Thymus (tissue), 11 donors: ENCODE data around the gene DYNC1H1. TPM values are rescaled to one million over a fixed set of nuclear protein-coding genes. Genes with fewer than 3 reads are reported as not detected.
"Not testable (repeated sequence)": the region's sequence is repeated elsewhere in the genome, so short reads cannot be mapped to it uniquely, and the experiment has no call there.

Experiments
- DNase-seq, 9 donors: peaks; one replicate each; pipeline ENCODE4 v3.0.0-alpha.2; 2013; ENCODE audit warnings: low spot score in 9 of 9, low read depth in 6 of 9, missing footprints in 1 of 9
- H3K27ac ChIP-seq, 2 donors: one replicate each; pipeline ENCODE4 v1.5.1; 2013; ENCODE audit warnings: control low read depth in 1 of 2, low read depth in 1 of 2, low read length in 1 of 2, mild to moderate bottlenecking in 1 of 2, moderate library complexity in 1 of 2
- H3K27me3 ChIP-seq, 2 donors: one replicate each; pipeline ENCODE4 v1.5.1; 2013; ENCODE audit warnings: low read length in 1 of 2; ENCODE audit not compliant: control insufficient read depth in 2 of 2, insufficient read depth in 1 of 2
- H3K36me3 ChIP-seq, 2 donors: one replicate each; pipeline ENCODE4 v1.5.1; 2013; ENCODE audit warnings: low read length in 1 of 2, mild to moderate bottlenecking in 1 of 2, moderate library complexity in 1 of 2; ENCODE audit not compliant: control insufficient read depth in 2 of 2, insufficient read depth in 2 of 2
- H3K4me1 ChIP-seq, 2 donors: one replicate each; pipeline ENCODE4 v1.5.1; 2013; ENCODE audit warnings: low read length in 2 of 2; ENCODE audit not compliant: control insufficient read depth in 2 of 2, insufficient read depth in 2 of 2
- H3K4me3 ChIP-seq, 2 donors: one replicate each; pipeline ENCODE4 v1.5.1; 2013; ENCODE audit warnings: low read length in 2 of 2, control low read depth in 1 of 2, mild to moderate bottlenecking in 1 of 2
- H3K9me3 ChIP-seq, 2 donors: one replicate each; pipeline ENCODE4 v1.5.1; 2013; ENCODE audit warnings: low read length in 1 of 2, mild to moderate bottlenecking in 1 of 2; ENCODE audit not compliant: control insufficient read depth in 2 of 2, insufficient read depth in 1 of 2
- WGBS: extraction: QIAGEN DNeasy Blood & Tissue Kit; methylation state at CpG from one replicate; pipeline ENCODE4 v1.1.7; 2013; 5-methylcytosine and 5-hydroxymethylcytosine counted together
- polyA plus RNA-seq: library from polyadenylated mRNA; stranded (reverse); fragments of 200-250 nt; gene quantifications from one replicate; pipeline ENCODE4 v1.2.3, GENCODE V29; 2013
- total RNA-seq: library from RNA; stranded (reverse); fragments of 120-200 nt; gene quantifications from one replicate; pipeline ENCODE4 v1.2.4, GENCODE V29; 2013
- donor health status: healthy.

The DYNC1H1 gene
- total and polyA plus RNA-seq, 2 donors: 111 to 114 TPM

DNA sequence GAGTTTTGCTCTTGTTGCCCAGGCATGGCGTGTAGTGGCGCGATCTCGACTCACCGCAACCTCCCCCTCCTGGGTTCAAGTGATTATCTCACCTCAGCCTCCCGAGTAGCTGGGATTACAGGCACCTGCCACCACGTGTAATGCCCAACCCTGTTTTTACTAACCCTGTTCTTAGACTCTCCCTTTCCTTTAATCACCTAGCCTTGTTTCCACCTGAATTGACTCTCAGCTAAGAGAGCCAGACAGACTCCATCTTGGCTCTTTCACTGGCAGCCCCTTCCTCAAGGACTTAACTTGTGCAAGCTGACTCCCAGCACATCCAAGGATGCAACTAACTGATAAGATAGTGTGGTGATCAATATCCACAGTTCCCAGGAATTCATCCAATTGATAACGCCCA, 100.2 kb downstream of the DYNC1H1 start:
- H3K27ac ChIP-seq, H3K4me3 ChIP-seq, H3K36me3 ChIP-seq, H3K4me1 ChIP-seq, H3K9me3 ChIP-seq, H3K27me3 ChIP-seq, DNase-seq: not testable (repeated sequence)
- WGBS: 97% methylated on average over 8 of the region's 8 CpGs

DNA sequence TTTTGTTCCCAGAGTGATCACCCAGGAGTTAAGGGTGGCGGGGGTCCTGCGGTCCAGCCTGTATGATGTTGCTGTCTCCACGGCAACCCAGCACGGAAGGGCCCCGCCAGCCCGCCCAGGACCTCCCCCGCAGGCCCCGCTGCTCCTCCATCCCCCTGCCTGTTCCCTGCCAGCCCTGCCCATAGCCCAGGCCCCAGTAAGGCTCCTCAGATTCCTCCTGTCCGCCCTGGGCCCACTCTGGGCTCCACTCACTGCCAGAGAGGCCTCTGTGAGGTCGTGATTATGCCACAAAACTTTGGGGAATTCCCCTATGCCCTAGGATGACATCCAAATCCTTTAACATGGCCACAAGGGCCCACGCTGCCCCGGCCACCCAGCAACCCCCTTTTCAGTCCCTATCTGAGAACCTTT, 101.7 kb downstream of the DYNC1H1 start:
- H3K9me3 ChIP-seq: no peaks in the 10 kb centered on the region
- DNase-seq: no peak
- no peaks in the 10 kb centered on the region for H3K27me3 ChIP-seq
- H3K4me3 ChIP-seq: no peak overlapping the region
- no peak overlapping the region for H3K27ac ChIP-seq
- no peaks in the 10 kb centered on the region for H3K36me3 ChIP-seq
- 95% methylated on average over 12 of the region's 12 CpGs for WGBS
- no peaks in the 10 kb centered on the region for H3K4me1 ChIP-seq

DNA sequence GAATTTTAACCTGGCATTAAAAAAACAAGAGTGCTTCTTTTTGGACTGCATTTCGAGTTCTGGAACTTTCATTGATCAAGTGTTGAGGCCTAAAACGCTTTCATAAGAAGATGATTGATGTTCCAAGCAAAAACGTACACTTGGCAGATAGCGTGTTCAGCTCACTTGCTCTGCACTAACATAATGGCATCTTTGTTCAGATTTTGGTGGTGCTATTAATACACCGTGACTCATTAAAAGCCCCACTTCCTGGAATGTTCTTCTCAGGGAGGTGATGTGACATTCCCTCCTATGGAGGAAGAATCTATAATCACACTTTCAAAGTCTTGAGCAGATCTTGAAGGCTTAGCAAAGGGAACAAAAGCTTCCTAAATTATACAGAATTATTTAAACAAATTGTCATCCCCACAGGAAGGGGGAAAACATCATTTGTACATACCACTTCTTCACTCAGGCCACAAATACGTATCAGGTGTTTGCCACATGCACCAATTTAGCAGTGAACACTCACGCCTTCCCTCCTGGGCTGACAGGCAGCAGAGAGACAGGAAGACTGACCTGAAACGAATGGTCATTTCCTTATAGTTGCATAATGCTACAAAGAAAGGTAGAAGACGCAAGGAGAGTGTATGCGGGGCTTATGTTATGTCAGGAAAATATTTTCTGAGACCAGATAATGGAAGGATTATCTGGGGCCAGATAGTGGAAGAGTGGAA, 107.1 kb downstream of the DYNC1H1 start:
- Histone ChIP-seq H3K4me3 (no peak overlapping the region), H3K27ac (no peak overlapping the region), H3K36me3 (peaks cover 0 to 2% of the 10 kb centered on the region in 2 donors), H3K4me1 (no peaks in the 10 kb centered on the region), H3K27me3 (no peaks in the 10 kb centered on the region), H3K9me3 (no peaks in the 10 kb centered on the region)
- DNase-seq: no peak
- WGBS: 77% methylated on average over 10 of the region's 10 CpGs

DNA sequence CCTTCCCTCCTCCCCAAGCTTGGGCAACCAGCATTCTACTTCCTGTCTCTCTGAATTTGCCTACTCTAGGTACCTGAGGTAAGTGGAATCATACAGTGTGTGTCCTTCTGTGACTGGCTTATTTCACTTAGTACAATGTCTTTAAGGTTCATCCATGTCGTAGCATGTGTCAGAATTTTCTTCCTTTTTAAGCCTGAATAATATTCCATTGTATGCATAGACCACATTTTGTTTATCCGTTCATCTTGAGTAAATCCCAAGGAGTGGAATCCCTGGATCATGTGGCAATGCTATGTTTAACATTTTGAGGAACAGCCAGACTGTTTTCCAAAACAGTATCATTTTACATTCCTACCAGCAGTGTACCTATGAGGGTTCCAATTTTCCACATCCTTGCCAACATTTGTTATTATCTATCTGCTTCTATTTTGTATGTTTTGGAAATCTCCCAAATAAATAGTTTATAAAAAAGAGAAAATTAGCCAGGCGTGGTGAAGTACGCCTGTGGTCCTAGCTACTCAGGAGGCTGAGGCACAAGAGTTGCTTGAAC, 110.1 kb downstream of the DYNC1H1 start:
- H3K9me3 ChIP-seq: no peaks in the 10 kb centered on the region
- H3K4me3 ChIP-seq: no peak overlapping the region
- H3K4me1 ChIP-seq: no peaks in the 10 kb centered on the region
- H3K36me3 ChIP-seq: peaks cover 16 to 26% of the 10 kb centered on the region in 2 donors
- no peak for DNase-seq
- WGBS: 98% methylated on average over 4 of the region's 4 CpGs
- H3K27me3 ChIP-seq: no peaks in the 10 kb centered on the region
- no peak overlapping the region for H3K27ac ChIP-seq

DNA sequence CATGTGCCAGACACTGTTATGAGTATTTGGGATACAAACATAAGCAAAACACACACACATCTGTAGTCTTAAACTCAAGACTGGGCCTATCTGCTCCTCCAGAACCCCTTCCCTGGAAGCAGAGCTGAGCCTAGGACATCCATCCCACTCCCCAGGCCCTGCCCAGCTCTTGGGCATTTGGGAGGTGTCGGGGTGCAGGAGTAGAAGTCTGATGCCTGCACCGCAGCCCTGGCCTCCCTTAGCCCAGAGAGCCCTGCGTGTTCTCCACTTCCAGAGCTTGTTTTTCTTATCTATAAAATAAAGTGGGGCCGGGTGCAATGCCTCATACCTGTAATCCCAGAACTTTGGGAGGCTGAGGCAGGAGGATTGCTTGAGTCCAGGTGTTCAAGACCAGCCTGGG, 110.8 kb downstream of the DYNC1H1 start:
- 97% methylated on average over 4 of the region's 4 CpGs for WGBS
- Histone ChIP-seq H3K9me3 (no peaks in the 10 kb centered on the region), H3K4me3 (no peak overlapping the region), H3K4me1 (no peaks in the 10 kb centered on the region), H3K27ac (no peak overlapping the region), H3K36me3 (peaks cover 23 to 31% of the 10 kb centered on the region in 2 donors), H3K27me3 (no peaks in the 10 kb centered on the region)
- no peak for DNase-seq

DNA sequence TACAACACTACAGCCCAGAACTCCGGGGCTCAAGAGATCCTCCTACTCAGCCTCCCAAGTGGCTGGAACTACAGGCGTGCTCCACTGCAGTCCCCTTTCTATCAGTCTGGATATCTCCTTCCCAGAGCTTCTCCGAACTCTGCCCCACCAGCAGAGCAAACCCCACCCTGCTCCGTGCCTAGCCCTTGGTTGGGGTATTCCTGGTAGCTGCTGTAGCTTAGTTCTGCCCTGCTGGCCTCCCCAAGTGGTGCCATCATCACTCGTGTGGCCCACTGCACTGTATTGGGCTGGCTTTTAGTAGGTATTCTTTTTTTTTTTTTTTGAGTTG, 113.0 kb downstream of the DYNC1H1 start:
- WGBS: 94% methylated on average over 5 of the region's 5 CpGs

DNA sequence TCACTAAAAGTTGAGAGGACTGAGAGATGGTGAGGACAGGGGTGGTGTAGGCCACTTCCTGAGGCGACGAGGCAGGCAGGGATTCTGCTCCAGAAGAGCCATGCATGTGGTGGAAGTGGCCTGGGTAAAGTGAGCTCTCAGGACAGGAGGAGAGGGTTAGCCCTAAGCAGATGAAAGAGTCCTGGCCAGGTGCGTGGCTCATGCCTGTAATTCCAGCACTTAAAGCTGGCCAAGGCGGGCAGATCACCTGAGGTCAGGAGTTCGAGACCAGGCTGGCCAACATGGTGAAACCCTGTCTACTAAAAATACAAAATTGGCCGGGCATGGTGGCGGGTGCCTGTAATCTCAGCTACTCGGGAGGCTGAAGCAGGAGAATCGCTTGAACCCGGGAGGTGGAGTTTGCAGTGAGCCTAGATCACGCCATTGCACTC, 114.0 kb downstream of the DYNC1H1 start:
- H3K36me3 ChIP-seq: peaks cover 55 to 58% of the 10 kb centered on the region in 2 donors
- not testable (repeated sequence) for H3K4me1 ChIP-seq, H3K9me3 ChIP-seq, H3K27ac ChIP-seq, H3K27me3 ChIP-seq, DNase-seq, H3K4me3 ChIP-seq
- WGBS: 97% methylated on average over 11 of the region's 11 CpGs

More for the DNA sequence above, 113.0 kb downstream of the DYNC1H1 start:
- Histone ChIP-seq H3K4me1 (no peaks in the 10 kb centered on the region), H3K4me3 (no peak overlapping the region), H3K36me3 (peaks cover 45 to 49% of the 10 kb centered on the region in 2 donors), H3K9me3 (no peaks in the 10 kb centered on the region), H3K27me3 (no peaks in the 10 kb centered on the region), H3K27ac (no peak overlapping the region)
- DNase-seq: no peak

DNA sequence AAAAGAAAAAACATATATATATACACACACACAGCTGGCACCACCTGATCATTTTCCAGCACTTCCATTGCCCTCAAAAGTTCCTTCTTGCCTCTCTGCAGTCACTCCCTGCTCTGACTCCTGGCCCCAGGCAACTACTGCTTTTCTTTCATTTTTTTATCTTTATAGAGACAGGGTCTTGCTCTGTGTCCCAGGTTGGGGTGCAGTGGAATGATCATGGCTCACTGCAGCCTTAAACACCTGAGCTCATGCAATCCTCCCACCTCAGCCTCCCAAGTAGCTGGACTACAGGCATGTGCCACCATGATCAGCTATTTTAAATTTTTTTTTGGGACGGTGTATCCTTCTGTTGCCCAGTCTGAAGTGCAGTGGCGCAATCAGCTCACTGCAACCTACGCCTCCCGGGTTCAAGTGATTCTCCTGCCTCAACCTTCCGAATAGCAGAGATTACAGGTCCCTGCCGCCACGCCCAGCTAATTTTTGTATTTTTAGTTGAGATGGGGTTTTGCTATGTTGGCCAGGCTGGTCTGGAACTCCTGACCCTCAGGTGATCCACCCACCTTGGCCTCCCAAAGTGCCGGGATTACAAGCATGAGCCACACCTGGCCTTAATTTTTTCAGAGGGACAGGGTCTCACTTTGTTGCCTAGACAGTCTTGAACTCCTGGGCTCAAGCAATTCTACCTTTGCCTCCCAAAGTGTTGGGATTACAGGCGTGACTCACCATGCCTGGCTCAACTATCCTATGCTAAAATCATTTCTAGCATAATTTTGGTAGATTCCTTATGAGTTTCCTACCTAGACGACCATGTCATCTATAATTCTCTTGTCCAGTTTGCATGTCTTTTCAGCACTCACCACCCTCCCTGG, 114.7 kb downstream of the DYNC1H1 start:
- H3K9me3 ChIP-seq: no peaks in the 10 kb centered on the region
- no peaks in the 10 kb centered on the region for H3K27me3 ChIP-seq
- no peak overlapping the region for H3K4me3 ChIP-seq
- DNase-seq: no peak
- peaks cover 0 to 2% of the 10 kb centered on the region in 2 donors for H3K4me1 ChIP-seq
- peaks cover 61 to 62% of the 10 kb centered on the region in 2 donors for H3K36me3 ChIP-seq
- no peak overlapping the region for H3K27ac ChIP-seq
- WGBS: 97% methylated on average over 10 of the region's 10 CpGs

DNA sequence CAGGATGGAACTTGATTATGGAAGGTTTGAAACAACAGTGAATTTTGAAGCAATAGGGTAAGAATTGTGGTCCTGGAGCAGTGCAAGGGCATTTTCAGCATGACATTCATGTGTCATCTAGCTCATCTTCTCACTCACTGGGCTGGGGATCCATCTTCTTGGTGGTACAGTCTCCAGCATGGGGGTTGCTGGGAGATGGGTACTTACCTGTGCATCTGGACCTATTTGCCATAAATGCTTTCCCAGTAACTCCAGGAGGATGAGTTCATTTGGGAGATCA, 115.3 kb downstream of the DYNC1H1 start:
- Histone ChIP-seq H3K36me3 (peaks cover 65% of the 10 kb centered on the region in 2 donors), H3K27ac (no peak overlapping the region), H3K9me3 (no peaks in the 10 kb centered on the region), H3K4me1 (peaks cover 4 to 7% of the 10 kb centered on the region in 2 donors), H3K27me3 (no peaks in the 10 kb centered on the region), H3K4me3 (no peak overlapping the region)
- no peak for DNase-seq
